Prostate gland (tissue), 2 donors: ENCODE data around the gene FCRL4.

Experiments used
- POLR2AphosphoS5 ChIP-seq: sonication (generic); formaldehyde crosslinking; IDR thresholded peaks from one replicate; pipeline ENCODE4 v1.6.1; 2017; ENCODE audit warnings: antibody characterized with exemption
- TF ChIP-seq, protein P1 (sequence below), 4 experiments: fragments of 200-600 bp in 2 of 4; fragments of 450-650 bp in 2 of 4; sonication (generic) in 2 of 4; IDR thresholded peaks; 1 replicate in 3 of 4; 2 replicates in 1 of 4; pipeline ENCODE4 v1.5.1; 2016 to 2019; ENCODE audit warnings: antibody characterized with exemption in 4 of 4, mild to moderate bottlenecking in 2 of 4, moderate library complexity in 2 of 4

DNA sequence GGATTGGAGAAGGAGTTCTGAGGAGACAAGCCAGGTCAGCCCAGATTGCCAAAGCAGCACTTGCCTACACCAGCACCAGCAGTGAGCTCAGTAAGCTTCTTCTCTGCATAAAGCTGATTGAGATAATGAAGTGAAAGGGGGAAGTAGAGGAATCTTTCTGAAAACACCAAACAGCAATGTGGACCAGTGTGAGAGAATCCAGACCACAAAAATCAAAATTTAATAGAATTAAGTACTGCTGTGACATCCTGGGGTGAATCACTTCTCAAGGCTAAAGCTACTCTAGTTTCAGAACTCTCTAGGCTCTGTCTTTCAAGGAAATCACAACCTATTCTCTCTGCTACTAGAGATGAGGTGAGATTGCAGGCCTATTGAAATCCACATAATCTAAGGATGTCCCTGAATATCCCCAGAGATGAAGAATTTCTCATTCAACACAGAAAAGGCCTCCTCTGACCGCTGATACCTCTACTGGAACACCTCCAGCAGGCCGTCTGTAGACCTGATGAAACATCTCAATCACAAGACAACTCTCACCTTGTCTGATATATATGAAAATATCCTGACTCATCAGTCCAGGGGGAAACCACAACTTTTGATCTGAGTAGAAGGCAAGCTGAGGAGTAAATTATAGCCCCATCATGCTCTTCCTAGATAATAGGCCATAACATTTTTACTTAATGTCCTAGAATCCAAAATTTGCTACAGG is at the start of gene FCRL4:
- no peak for TF ChIP-seq POLR2AphosphoS5
- TF ChIP-seq, protein P1, sequence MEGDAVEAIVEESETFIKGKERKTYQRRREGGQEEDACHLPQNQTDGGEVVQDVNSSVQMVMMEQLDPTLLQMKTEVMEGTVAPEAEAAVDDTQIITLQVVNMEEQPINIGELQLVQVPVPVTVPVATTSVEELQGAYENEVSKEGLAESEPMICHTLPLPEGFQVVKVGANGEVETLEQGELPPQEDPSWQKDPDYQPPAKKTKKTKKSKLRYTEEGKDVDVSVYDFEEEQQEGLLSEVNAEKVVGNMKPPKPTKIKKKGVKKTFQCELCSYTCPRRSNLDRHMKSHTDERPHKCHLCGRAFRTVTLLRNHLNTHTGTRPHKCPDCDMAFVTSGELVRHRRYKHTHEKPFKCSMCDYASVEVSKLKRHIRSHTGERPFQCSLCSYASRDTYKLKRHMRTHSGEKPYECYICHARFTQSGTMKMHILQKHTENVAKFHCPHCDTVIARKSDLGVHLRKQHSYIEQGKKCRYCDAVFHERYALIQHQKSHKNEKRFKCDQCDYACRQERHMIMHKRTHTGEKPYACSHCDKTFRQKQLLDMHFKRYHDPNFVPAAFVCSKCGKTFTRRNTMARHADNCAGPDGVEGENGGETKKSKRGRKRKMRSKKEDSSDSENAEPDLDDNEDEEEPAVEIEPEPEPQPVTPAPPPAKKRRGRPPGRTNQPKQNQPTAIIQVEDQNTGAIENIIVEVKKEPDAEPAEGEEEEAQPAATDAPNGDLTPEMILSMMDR (IDR thresholded peaks at IDR 0.05): no peak
